HCT116 (cell line): Measurements from ENCODE around the gene ENOX1. TPM values are rescaled to one million over a fixed set of nuclear protein-coding genes. Genes with fewer than 3 reads are reported as not detected.

Experiments used
- ATAC-seq: fragments of 200-7000 bp; cut with Tn5 transposase; 2 replicates; pipeline ENCODE4 v1.9.1; 2020; ENCODE audit warnings: mild to moderate bottlenecking, moderate library complexity
- BruUV-seq: library from RNA; stranded (reverse); fragments of 400-500 nt; replicated peaks from 2 replicates; lab custom pipeline; 2021; lab: Mats Ljungman, UMichigan
- CTCF ChIA-PET: fragments of 300-600 bp; sonication (Branson Sonifier 250); formaldehyde crosslinking; loops from one replicate; lab custom pipeline; 2021; ENCODE audit warnings: antibody characterized with exemption; lab: Charles Lee
- POLR2A ChIA-PET: fragments of 300-600, 350-600 bp; sonication (Branson Sonifier 250); formaldehyde crosslinking; loops from one replicate; lab custom pipeline; 2021; ENCODE audit warnings: antibody characterized with exemption; lab: Charles Lee
- RAD21 ChIA-PET, 2 experiments: fragments of 300-600 bp; sonication (Branson Sonifier 250); formaldehyde crosslinking; loops; one replicate each; lab custom pipeline; 2023; ENCODE audit warnings: low total read pairs in 2 of 2; ENCODE audit not compliant: uncharacterized antibody in 2 of 2, unreplicated experiment in 2 of 2, low non-redundant PET in 1 of 2; lab: Charles Lee
- DNase-seq: peaks from one replicate; pipeline ENCODE4 v3.0.0-alpha.2; 2010; ENCODE audit warnings: low read depth, low spot score
- H2AFZ ChIP-seq: fragments of 200-600 bp; shearing (Covaris generic), sonication (generic); 2 replicates; pipeline ENCODE4 v1.6.1; 2017; ENCODE audit warnings: low read depth, mixed run types, mixed read lengths, antibody characterized with exemption, low read length; ENCODE audit not compliant: poor library complexity, severe bottlenecking
- H3K27ac ChIP-seq: 2 replicates; pipeline ENCODE4 v1.5.1; 2012; ENCODE audit warnings: low read depth, low read length
- H3K27me3 ChIP-seq: fragments of 200-600 bp; sonication (generic); 2 replicates; pipeline ENCODE4 v1.6.1; 2016; ENCODE audit warnings: mixed run types, low read length, mixed read lengths; ENCODE audit not compliant: insufficient read depth
- H3K36me3 ChIP-seq, 2 experiments: fragments of 200-500 bp in 1 of 2; fragments of 200-600 bp in 1 of 2; sonication (Bioruptor generic) in 1 of 2; sonication (generic) in 1 of 2; 2 replicates each; pipeline versions ENCODE4 v1.5.1 to v1.6.1; 2014 to 2016; ENCODE audit warnings: low read length in 2 of 2, inconsistent platforms in 1 of 2, mixed read lengths in 1 of 2, mixed run types in 1 of 2; ENCODE audit not compliant: insufficient read depth in 2 of 2, control insufficient read depth in 1 of 2
- H3K4me1 ChIP-seq, 2 experiments: fragments of 200-600 bp in 1 of 2; sonication (generic) in 1 of 2; 2 replicates each; pipeline versions ENCODE4 v1.5.1 to v1.6.1; 2012 to 2017; ENCODE audit warnings: low read length in 2 of 2, inconsistent platforms in 1 of 2, mild to moderate bottlenecking in 1 of 2, mixed read lengths in 1 of 2, mixed run types in 1 of 2, moderate library complexity in 1 of 2; ENCODE audit not compliant: insufficient read depth in 2 of 2, control insufficient read depth in 1 of 2
- H3K4me2 ChIP-seq: fragments of 200-600 bp; sonication (generic); 2 replicates; pipeline ENCODE4 v1.6.1; 2017; ENCODE audit warnings: mixed run types, low read length, mixed read lengths
- H3K4me3 ChIP-seq, 2 experiments: fragments of 200-600 bp in 1 of 2; sonication (generic) in 1 of 2; replicated peaks in 1 of 2; 2 replicates each; pipeline ENCODE4 v1.5.1; 2011 to 2016; ENCODE audit warnings: low read length in 2 of 2, control low read depth in 1 of 2, low read depth in 1 of 2, mild to moderate bottlenecking in 1 of 2, mixed read lengths in 1 of 2, mixed run types in 1 of 2
- H3K79me2 ChIP-seq: fragments of 200-600 bp; sonication (generic); 2 replicates; pipeline ENCODE4 v1.6.1; 2017; ENCODE audit warnings: mild to moderate bottlenecking, mixed run types, low read length, moderate library complexity, mixed read lengths; ENCODE audit not compliant: insufficient read depth
- H3K9ac ChIP-seq: fragments of 200-600 bp; sonication (generic); 2 replicates; pipeline ENCODE4 v1.6.1; 2016; ENCODE audit warnings: low read length, mixed read lengths
- H3K9me2 ChIP-seq: fragments of 200-600 bp; sonication (generic), shearing (Covaris generic); 2 replicates; pipeline ENCODE4 v1.6.1; 2017; ENCODE audit warnings: mixed run types, mild to moderate bottlenecking, moderate library complexity; ENCODE audit not compliant: insufficient read depth
- H3K9me3 ChIP-seq, 2 experiments: fragments of 200-500 bp in 1 of 2; fragments of 200-600 bp in 1 of 2; sonication (Bioruptor generic) in 1 of 2; sonication (generic) in 1 of 2; 2 replicates each; pipeline ENCODE4 v1.6.1; 2014 to 2017; ENCODE audit warnings: low read length in 2 of 2, mixed read lengths in 2 of 2, inconsistent platforms in 1 of 2, low read depth in 1 of 2, mild to moderate bottlenecking in 1 of 2, mixed run types in 1 of 2, moderate library complexity in 1 of 2; ENCODE audit not compliant: control insufficient read depth in 1 of 2, insufficient read depth in 1 of 2
- H4K20me1 ChIP-seq: fragments of 200-600 bp; sonication (generic), shearing (Covaris generic); 2 replicates; pipeline ENCODE4 v1.6.1; 2017; ENCODE audit warnings: mixed run types, mild to moderate bottlenecking, moderate library complexity; ENCODE audit not compliant: insufficient read depth
- ATF3 ChIP-seq: IDR thresholded peaks from 2 replicates; pipeline ENCODE4 v1.6.1; 2012
- CBX3 ChIP-seq: IDR thresholded peaks from 2 replicates; pipeline ENCODE4 v1.6.1; 2012; ENCODE audit warnings: low read depth
- CEBPB ChIP-seq: IDR thresholded peaks from 2 replicates; pipeline ENCODE4 v1.6.1; 2012; ENCODE audit warnings: low read depth
- EGR1 ChIP-seq: IDR thresholded peaks from 2 replicates; pipeline ENCODE4 v1.6.1; 2012; ENCODE audit warnings: low read depth
- ELF1 ChIP-seq: IDR thresholded peaks from 2 replicates; pipeline ENCODE4 v1.6.1; 2012; ENCODE audit warnings: low read depth, borderline replicate concordance
- EZH2phosphoT487 ChIP-seq: fragments of 200-600 bp; IDR thresholded peaks from 2 replicates; pipeline ENCODE4 v1.6.1; 2018; ENCODE audit warnings: antibody characterized with exemption, borderline replicate concordance
- FOSL1 ChIP-seq: IDR thresholded peaks from 2 replicates; pipeline ENCODE4 v1.6.1; 2012; ENCODE audit warnings: low read depth
- JUND ChIP-seq: IDR thresholded peaks from 2 replicates; pipeline ENCODE4 v1.6.1; 2012
- MAX ChIP-seq: IDR thresholded peaks from 2 replicates; pipeline ENCODE4 v1.6.1; 2012
- POLR2A ChIP-seq: IDR thresholded peaks from 2 replicates; pipeline ENCODE4 v1.7.0; 2011; ENCODE audit warnings: borderline replicate concordance; ENCODE audit not compliant: insufficient read depth, insufficient read length; ENCODE audit errors: extremely low read depth
- POLR2AphosphoS5 ChIP-seq: IDR thresholded peaks from 2 replicates; pipeline ENCODE4 v1.6.1; 2011; ENCODE audit warnings: mild to moderate bottlenecking, low read depth, low read length, moderate library complexity
- RAD21 ChIP-seq: IDR thresholded peaks from 2 replicates; pipeline ENCODE4 v1.6.1; 2012; ENCODE audit warnings: low read depth, mild to moderate bottlenecking
- SRF ChIP-seq: IDR thresholded peaks from 2 replicates; pipeline ENCODE4 v1.6.1; 2012; ENCODE audit warnings: low read depth
- TCF7L2 ChIP-seq: IDR thresholded peaks from 2 replicates; pipeline ENCODE4 v1.7.0; 2011; ENCODE audit warnings: borderline replicate concordance, inconsistent platforms; ENCODE audit not compliant: insufficient read depth, insufficient read length; ENCODE audit errors: extremely low read depth
- YY1 ChIP-seq: IDR thresholded peaks from 2 replicates; pipeline ENCODE4 v1.6.1; 2011; ENCODE audit warnings: low read length, low read depth, moderate library complexity, mild to moderate bottlenecking; ENCODE audit not compliant: insufficient replicate concordance; ENCODE audit errors: extremely low read depth
- ZBTB33 ChIP-seq: IDR thresholded peaks from 2 replicates; pipeline ENCODE4 v1.6.1; 2011; ENCODE audit warnings: mild to moderate bottlenecking, low read length, moderate library complexity; ENCODE audit not compliant: insufficient replicate concordance; ENCODE audit errors: extremely low read depth
- ZNF274 ChIP-seq: fragments of 200-500 bp; sonication (Bioruptor generic); IDR thresholded peaks from 2 replicates; pipeline ENCODE4 v1.6.1; 2014; ENCODE audit warnings: mild to moderate bottlenecking, low read depth, low read length, inconsistent platforms
- intact Hi-C: fragments of 100-400 bp; cut with micrococcal nuclease; formaldehyde crosslinking; loops from 2 replicates; pipeline ENCODE4 v1.10.0; 2022
- total RNA-seq: library from RNA; stranded (reverse); gene quantifications from one replicate; pipeline ENCODE4 v1.2.1, GENCODE V29; 2021; ENCODE audit not compliant: unreplicated experiment

ENOX1 gene
- total RNA-seq, 1 experiment from 2014 or later = 4.5 TPM

GRCh38 chr13:43495732-43496131 is 291.0 kb downstream of the ENOX1 start:
- no peak overlapping the region for H2AFZ ChIP-seq
- ATAC-seq (no peak), DNase-seq (no peak)
- H3K36me3 ChIP-seq = no peaks in the 10 kb centered on the region
- no peak overlapping the region for H3K27ac ChIP-seq
- RAD21 ChIA-PET = no interaction called here
- CTCF ChIA-PET = no interaction called here
- no peak overlapping the region for H3K9ac ChIP-seq
- no TSS peak for BruUV-seq
- POLR2A ChIA-PET = no interaction called here
- H3K4me2 ChIP-seq = no peak overlapping the region
- H3K79me2 ChIP-seq = no peaks in the 10 kb centered on the region
- no peaks in the 10 kb centered on the region for H3K9me3 ChIP-seq
- no peaks in the 10 kb centered on the region for H3K9me2 ChIP-seq
- no peaks in the 10 kb centered on the region for H3K4me1 ChIP-seq
- no peaks in the 10 kb centered on the region for H4K20me1 ChIP-seq
- TF ChIP-seq EGR1 (no peak), ZBTB33 (no peak), CBX3 (no peak), POLR2A (no peak), POLR2AphosphoS5 (no peak), MAX (no peak), TCF7L2 (no peak), CEBPB (no peak), SRF (no peak)
- H3K27me3 ChIP-seq = no peaks in the 10 kb centered on the region
- no peak overlapping the region for H3K4me3 ChIP-seq
- intact Hi-C loops = no loop called here

GRCh38 chr13:43494206-43494605 is 292.6 kb downstream of the ENOX1 start:
- no TSS peak for BruUV-seq
- Histone ChIP-seq H2AFZ (no peak overlapping the region), H3K9me2 (no peaks in the 10 kb centered on the region), H3K9me3 (no peaks in the 10 kb centered on the region), H4K20me1 (no peaks in the 10 kb centered on the region), H3K36me3 (no peaks in the 10 kb centered on the region), H3K27ac (no peak overlapping the region), H3K79me2 (no peaks in the 10 kb centered on the region), H3K4me1 (no peaks in the 10 kb centered on the region), H3K27me3 (no peaks in the 10 kb centered on the region), H3K4me3 (no peak overlapping the region), H3K9ac (no peak overlapping the region), H3K4me2 (no peak overlapping the region)
- POLR2A ChIA-PET = no interaction called here
- CTCF ChIA-PET = no interaction called here
- DNase-seq = no peak
- intact Hi-C loops = no loop called here
- RAD21 ChIA-PET = no interaction called here
- ATAC-seq = no peak
- TF ChIP-seq EZH2phosphoT487 (no peak), POLR2A (no peak), ATF3 (no peak), ZBTB33 (no peak), JUND (no peak), ZNF274 (no peak), FOSL1 (no peak), SRF (no peak), CEBPB (no peak), RAD21 (no peak), CBX3 (no peak), MAX (no peak), YY1 (no peak), ELF1 (no peak)
